Keratinocyte (primary cell): ENCODE data around the gene NET1.

Experiments
- CTCF ChIP-seq, 3 experiments: IDR thresholded peaks in 1 of 3; conservative IDR thresholded peaks in 1 of 3; optimal IDR thresholded peaks in 1 of 3; 2 replicates in 2 of 3; 3 replicates in 1 of 3; pipeline versions ENCODE3 to v1.5.1; 2011; ENCODE audit warnings: low read length in 3 of 3, mild to moderate bottlenecking in 3 of 3, moderate library complexity in 2 of 3, control low read depth in 1 of 3, inconsistent platforms in 1 of 3; ENCODE audit not compliant: insufficient read depth in 2 of 3; ENCODE audit errors: extremely low read depth in 1 of 3
- EZH2 ChIP-seq: IDR thresholded peaks from one replicate; pipeline ENCODE4 v1.6.1; 2012; ENCODE audit warnings: inconsistent platforms, mild to moderate bottlenecking, low read length, moderate library complexity

DNA sequence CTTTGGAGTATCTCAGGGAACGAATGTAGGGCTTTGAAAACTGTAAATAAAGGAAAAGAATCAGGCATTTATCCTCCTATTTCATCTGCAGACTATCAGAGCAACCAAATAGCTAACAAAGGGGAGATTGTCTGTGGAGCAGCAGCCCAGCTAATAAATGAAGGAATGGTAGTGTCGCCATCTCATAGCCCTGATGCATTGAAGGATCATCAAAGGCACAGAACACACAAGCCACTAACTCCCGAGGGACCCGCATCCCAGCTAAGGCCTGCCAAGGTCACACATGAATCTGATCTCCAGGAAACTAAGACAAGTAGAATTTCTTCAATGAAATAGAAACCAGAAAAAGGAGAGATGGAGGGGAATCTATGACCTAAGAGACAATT, 48.8 kb downstream of the NET1 start:
- TF ChIP-seq EZH2 (no peak), CTCF (optimal IDR thresholded peaks at IDR 0.05 in 1 of 3, IDR thresholded peaks at IDR 0.05 in 1 of 3, conservative IDR thresholded peaks at IDR 0.05 in 1 of 3; ENCODE audit: extremely low read depth in 1 of 3, insufficient read depth in 2 of 3, low read length in 3 of 3) (no peak)
